ENCODE data around the gene FRMD8.

DNA sequence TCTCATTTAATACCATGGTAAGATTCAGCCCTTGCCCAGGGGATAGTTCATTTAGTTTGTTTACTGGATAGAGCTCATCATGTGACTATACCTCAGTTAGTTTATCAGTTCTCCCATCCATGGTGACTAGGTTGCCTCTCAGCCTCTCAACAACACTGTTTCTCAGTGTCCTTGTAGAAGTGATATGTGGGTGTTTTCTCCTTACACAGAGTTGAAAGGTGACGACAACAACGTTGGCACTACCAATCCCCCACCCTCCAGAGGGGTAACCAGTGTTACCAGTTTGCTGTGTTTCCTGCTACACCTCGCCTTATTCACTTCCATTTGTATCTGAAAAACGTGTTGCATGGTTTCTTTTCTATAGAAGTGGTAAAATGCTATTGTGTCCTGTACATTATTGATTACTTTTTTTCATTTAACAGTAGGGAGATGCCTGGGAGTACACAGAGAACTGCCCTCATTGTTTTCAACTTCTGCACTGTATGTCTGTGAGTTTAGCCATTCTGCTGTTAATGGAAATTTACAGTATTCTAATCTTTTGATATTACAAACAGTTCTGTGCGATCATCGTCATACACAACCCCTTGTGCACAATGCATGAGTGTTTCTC lies 47.7 kb downstream of the FRMD8 start:
- TF ChIP-seq, protein P1, sequence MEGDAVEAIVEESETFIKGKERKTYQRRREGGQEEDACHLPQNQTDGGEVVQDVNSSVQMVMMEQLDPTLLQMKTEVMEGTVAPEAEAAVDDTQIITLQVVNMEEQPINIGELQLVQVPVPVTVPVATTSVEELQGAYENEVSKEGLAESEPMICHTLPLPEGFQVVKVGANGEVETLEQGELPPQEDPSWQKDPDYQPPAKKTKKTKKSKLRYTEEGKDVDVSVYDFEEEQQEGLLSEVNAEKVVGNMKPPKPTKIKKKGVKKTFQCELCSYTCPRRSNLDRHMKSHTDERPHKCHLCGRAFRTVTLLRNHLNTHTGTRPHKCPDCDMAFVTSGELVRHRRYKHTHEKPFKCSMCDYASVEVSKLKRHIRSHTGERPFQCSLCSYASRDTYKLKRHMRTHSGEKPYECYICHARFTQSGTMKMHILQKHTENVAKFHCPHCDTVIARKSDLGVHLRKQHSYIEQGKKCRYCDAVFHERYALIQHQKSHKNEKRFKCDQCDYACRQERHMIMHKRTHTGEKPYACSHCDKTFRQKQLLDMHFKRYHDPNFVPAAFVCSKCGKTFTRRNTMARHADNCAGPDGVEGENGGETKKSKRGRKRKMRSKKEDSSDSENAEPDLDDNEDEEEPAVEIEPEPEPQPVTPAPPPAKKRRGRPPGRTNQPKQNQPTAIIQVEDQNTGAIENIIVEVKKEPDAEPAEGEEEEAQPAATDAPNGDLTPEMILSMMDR (conservative IDR thresholded peaks at IDR 0.05; ENCODE audit: low read depth in 2 of 2), result no peak
- TF ChIP-seq JUNB (IDR thresholded peaks at IDR 0.05; ENCODE audit: unreplicated experiment), result no peak
- TF ChIP-seq, protein P2, sequence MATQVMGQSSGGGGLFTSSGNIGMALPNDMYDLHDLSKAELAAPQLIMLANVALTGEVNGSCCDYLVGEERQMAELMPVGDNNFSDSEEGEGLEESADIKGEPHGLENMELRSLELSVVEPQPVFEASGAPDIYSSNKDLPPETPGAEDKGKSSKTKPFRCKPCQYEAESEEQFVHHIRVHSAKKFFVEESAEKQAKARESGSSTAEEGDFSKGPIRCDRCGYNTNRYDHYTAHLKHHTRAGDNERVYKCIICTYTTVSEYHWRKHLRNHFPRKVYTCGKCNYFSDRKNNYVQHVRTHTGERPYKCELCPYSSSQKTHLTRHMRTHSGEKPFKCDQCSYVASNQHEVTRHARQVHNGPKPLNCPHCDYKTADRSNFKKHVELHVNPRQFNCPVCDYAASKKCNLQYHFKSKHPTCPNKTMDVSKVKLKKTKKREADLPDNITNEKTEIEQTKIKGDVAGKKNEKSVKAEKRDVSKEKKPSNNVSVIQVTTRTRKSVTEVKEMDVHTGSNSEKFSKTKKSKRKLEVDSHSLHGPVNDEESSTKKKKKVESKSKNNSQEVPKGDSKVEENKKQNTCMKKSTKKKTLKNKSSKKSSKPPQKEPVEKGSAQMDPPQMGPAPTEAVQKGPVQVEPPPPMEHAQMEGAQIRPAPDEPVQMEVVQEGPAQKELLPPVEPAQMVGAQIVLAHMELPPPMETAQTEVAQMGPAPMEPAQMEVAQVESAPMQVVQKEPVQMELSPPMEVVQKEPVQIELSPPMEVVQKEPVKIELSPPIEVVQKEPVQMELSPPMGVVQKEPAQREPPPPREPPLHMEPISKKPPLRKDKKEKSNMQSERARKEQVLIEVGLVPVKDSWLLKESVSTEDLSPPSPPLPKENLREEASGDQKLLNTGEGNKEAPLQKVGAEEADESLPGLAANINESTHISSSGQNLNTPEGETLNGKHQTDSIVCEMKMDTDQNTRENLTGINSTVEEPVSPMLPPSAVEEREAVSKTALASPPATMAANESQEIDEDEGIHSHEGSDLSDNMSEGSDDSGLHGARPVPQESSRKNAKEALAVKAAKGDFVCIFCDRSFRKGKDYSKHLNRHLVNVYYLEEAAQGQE (IDR thresholded peaks at IDR 0.05; ENCODE audit: unreplicated experiment), result no peak
- no peak for TF ChIP-seq POLR2AphosphoS5 (IDR thresholded peaks at IDR 0.05; ENCODE audit: low read depth)
- TF ChIP-seq EZH2 (IDR thresholded peaks at IDR 0.05; ENCODE audit: low read depth, unreplicated experiment), result no peak
- TF ChIP-seq CREB1 (CRISPR knock-in tag; IDR thresholded peaks at IDR 0.05; ENCODE audit: low read depth), result no peak
- TF ChIP-seq EZH2phosphoT487 (IDR thresholded peaks at IDR 0.05; ENCODE audit: unreplicated experiment), result no peak
- TF ChIP-seq ZNF114 (CRISPR knock-in tag; IDR thresholded peaks at IDR 0.05), result no peak
- TF ChIP-seq, protein P3, sequence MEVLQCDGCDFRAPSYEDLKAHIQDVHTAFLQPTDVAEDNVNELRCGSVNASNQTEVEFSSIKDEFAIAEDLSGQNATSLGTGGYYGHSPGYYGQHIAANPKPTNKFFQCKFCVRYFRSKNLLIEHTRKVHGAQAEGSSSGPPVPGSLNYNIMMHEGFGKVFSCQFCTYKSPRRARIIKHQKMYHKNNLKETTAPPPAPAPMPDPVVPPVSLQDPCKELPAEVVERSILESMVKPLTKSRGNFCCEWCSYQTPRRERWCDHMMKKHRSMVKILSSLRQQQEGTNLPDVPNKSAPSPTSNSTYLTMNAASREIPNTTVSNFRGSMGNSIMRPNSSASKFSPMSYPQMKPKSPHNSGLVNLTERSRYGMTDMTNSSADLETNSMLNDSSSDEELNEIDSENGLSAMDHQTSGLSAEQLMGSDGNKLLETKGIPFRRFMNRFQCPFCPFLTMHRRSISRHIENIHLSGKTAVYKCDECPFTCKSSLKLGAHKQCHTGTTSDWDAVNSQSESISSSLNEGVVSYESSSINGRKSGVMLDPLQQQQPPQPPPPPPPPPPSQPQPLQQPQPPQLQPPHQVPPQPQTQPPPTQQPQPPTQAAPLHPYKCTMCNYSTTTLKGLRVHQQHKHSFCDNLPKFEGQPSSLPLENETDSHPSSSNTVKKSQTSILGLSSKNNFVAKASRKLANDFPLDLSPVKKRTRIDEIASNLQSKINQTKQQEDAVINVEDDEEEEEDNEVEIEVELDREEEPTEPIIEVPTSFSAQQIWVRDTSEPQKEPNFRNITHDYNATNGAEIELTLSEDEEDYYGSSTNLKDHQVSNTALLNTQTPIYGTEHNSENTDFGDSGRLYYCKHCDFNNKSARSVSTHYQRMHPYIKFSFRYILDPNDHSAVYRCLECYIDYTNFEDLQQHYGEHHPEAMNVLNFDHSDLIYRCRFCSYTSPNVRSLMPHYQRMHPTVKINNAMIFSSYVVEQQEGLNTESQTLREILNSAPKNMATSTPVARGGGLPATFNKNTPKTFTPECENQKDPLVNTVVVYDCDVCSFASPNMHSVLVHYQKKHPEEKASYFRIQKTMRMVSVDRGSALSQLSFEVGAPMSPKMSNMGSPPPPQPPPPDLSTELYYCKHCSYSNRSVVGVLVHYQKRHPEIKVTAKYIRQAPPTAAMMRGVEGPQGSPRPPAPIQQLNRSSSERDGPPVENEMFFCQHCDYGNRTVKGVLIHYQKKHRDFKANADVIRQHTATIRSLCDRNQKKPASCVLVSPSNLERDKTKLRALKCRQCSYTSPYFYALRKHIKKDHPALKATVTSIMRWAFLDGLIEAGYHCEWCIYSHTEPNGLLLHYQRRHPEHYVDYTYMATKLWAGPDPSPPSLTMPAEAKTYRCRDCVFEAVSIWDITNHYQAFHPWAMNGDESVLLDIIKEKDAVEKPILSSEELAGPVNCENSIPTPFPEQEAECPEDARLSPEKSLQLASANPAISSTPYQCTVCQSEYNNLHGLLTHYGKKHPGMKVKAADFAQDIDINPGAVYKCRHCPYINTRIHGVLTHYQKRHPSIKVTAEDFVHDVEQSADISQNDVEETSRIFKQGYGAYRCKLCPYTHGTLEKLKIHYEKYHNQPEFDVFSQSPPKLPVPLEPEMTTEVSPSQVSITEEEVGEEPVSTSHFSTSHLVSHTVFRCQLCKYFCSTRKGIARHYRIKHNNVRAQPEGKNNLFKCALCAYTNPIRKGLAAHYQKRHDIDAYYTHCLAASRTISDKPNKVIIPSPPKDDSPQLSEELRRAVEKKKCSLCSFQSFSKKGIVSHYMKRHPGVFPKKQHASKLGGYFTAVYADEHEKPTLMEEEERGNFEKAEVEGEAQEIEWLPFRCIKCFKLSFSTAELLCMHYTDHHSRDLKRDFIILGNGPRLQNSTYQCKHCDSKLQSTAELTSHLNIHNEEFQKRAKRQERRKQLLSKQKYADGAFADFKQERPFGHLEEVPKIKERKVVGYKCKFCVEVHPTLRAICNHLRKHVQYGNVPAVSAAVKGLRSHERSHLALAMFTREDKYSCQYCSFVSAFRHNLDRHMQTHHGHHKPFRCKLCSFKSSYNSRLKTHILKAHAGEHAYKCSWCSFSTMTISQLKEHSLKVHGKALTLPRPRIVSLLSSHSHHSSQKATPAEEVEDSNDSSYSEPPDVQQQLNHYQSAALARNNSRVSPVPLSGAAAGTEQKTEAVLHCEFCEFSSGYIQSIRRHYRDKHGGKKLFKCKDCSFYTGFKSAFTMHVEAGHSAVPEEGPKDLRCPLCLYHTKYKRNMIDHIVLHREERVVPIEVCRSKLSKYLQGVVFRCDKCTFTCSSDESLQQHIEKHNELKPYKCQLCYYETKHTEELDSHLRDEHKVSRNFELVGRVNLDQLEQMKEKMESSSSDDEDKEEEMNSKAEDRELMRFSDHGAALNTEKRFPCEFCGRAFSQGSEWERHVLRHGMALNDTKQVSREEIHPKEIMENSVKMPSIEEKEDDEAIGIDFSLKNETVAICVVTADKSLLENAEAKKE (CRISPR knock-in tag; IDR thresholded peaks at IDR 0.05), result no peak
- TF ChIP-seq STAT1 (IDR thresholded peaks at IDR 0.05; ENCODE audit: unreplicated experiment), result no peak
- no peak for TF ChIP-seq ZNF331 (CRISPR knock-in tag; IDR thresholded peaks at IDR 0.05; ENCODE audit: low read depth)
- TF ChIP-seq NANOG (IDR thresholded peaks at IDR 0.05; ENCODE audit: borderline replicate concordance), result no peak
- TF ChIP-seq, protein P4, sequence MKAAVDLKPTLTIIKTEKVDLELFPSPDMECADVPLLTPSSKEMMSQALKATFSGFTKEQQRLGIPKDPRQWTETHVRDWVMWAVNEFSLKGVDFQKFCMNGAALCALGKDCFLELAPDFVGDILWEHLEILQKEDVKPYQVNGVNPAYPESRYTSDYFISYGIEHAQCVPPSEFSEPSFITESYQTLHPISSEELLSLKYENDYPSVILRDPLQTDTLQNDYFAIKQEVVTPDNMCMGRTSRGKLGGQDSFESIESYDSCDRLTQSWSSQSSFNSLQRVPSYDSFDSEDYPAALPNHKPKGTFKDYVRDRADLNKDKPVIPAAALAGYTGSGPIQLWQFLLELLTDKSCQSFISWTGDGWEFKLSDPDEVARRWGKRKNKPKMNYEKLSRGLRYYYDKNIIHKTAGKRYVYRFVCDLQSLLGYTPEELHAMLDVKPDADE (IDR thresholded peaks at IDR 0.05), result no peak
